NCI-H345 treated with DMSO at 0.1 percent for 48 hours (cell line): ENCODE data around the gene TMEM131.
"Not testable (repeated sequence)": the region's sequence is repeated elsewhere in the genome, so short reads cannot be mapped to it uniquely, and the experiment has no call there.

Source experiments
- DNase-seq: peaks from one replicate; lab custom pipeline; 2025; ENCODE audit not compliant: unreplicated experiment; lab: John Stamatoyannopoulos, UW

TMEM131 gene

GRCh38 chr2:97914691-97915213, 81.0 kb downstream of the TMEM131 start:
- no peak for DNase-seq

GRCh38 chr2:97913846-97914245, 81.9 kb downstream of the TMEM131 start:
- DNase-seq = no peak

- no peak for DNase-seq
These were observed 83.7 kb downstream of the TMEM131 start for GRCh38 chr2:97911922-97912575.

GRCh38 chr2:97911206-97911921, 84.4 kb downstream of the TMEM131 start:
- no peak for DNase-seq

- no peak for DNase-seq
These were observed 85.1 kb downstream of the TMEM131 start for GRCh38 chr2:97910403-97911205.

- no peak for DNase-seq
These were observed 87.5 kb downstream of the TMEM131 start for GRCh38 chr2:97908208-97908676.

- DNase-seq = no peak
These were observed 88.2 kb downstream of the TMEM131 start for GRCh38 chr2:97907369-97908100.

- DNase-seq = no peak
These were observed 89.4 kb downstream of the TMEM131 start for GRCh38 chr2:97906307-97906706.

- no peak for DNase-seq
These were observed 90.5 kb downstream of the TMEM131 start for GRCh38 chr2:97905294-97905693.

- DNase-seq = no peak
These were observed 93.9 kb downstream of the TMEM131 start for GRCh38 chr2:97901862-97902261.

- DNase-seq = no peak
These were observed 94.9 kb downstream of the TMEM131 start for GRCh38 chr2:97900806-97901205.

GRCh38 chr2:97893042-97893441, 102.7 kb downstream of the TMEM131 start:
- not testable (repeated sequence) for DNase-seq

- no peak for DNase-seq
These were observed 104.1 kb downstream of the TMEM131 start for GRCh38 chr2:97891611-97892010.

GRCh38 chr2:97889156-97889555, 106.6 kb downstream of the TMEM131 start:
- no peak for DNase-seq

- no peak for DNase-seq
These were observed 109.9 kb downstream of the TMEM131 start for GRCh38 chr2:97885841-97886240.

GRCh38 chr2:97880334-97880733, 115.4 kb downstream of the TMEM131 start:
- DNase-seq = no peak

GRCh38 chr2:97878865-97879264, 116.9 kb downstream of the TMEM131 start:
- no peak for DNase-seq

- not testable (repeated sequence) for DNase-seq
These were observed 117.4 kb downstream of the TMEM131 start for GRCh38 chr2:97878317-97878716.

- DNase-seq = no peak
These were observed 124.5 kb downstream of the TMEM131 start for GRCh38 chr2:97871096-97871780.

- no peak for DNase-seq
These were observed 125.3 kb downstream of the TMEM131 start for GRCh38 chr2:97870396-97870843.
